Omental fat pad (tissue), 4 donors: ENCODE data around the gene SEMA3B. TPM values are rescaled to one million over a fixed set of nuclear protein-coding genes. Genes with fewer than 3 reads are reported as not detected.

Experiments used
- ATAC-seq: fragments of 150-250 bp; one replicate; pipeline ENCODE4 v1.9.1; 2016; ENCODE audit warnings: mild to moderate bottlenecking, moderate library complexity; ENCODE audit not compliant: low FRiP score
- DNase-seq: peaks from one replicate; pipeline ENCODE4 v3.0.0-alpha.2; 2019; ENCODE audit warnings: low spot score
- CTCF ChIP-seq, 3 donors: fragments of 450-650 bp; IDR thresholded peaks; one replicate each; pipeline ENCODE4 v1.5.1; 2016 to 2017; ENCODE audit warnings: antibody characterized with exemption in 3 of 3, mild to moderate bottlenecking in 3 of 3, moderate library complexity in 2 of 3
- small RNA-seq: library from RNA; depleted of rRNA; stranded (forward); fragments of <200 nt; gene quantifications from one replicate; pipeline ENCODE3, GENCODE V24; 2016
- total RNA-seq, 4 donors: library from RNA; depleted of rRNA; stranded (reverse); fragments of >200 nt; gene quantifications; one replicate each; pipeline ENCODE4 v1.1.0, GENCODE V29; 2016

SEMA3B gene
- total RNA-seq, 4 donors from 2014 or later: 14.2 to 94.1 (median 45.4) TPM

DNA sequence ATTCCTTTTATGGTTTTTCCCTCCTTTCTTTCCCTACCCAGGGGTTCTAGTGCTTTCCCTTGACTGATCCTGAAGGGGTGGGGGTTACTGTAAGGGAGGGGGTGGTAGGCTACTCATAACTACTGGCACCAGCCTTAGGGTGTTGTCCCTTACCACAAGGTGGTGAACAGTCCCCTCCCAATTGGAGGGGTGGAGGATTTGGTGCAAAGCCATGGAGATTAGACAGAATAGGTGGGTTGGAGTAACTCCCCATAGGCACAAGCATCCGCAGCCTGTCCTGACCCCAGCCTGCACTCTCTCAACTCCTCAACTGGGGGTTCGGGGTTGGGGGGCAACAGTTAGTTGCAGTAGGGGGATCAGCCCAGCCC, 56.1 kb downstream of the SEMA3B start:
- no peak for TF ChIP-seq CTCF (IDR thresholded peaks at IDR 0.05)
- DNase-seq: no peak
- no peak for ATAC-seq

DNA sequence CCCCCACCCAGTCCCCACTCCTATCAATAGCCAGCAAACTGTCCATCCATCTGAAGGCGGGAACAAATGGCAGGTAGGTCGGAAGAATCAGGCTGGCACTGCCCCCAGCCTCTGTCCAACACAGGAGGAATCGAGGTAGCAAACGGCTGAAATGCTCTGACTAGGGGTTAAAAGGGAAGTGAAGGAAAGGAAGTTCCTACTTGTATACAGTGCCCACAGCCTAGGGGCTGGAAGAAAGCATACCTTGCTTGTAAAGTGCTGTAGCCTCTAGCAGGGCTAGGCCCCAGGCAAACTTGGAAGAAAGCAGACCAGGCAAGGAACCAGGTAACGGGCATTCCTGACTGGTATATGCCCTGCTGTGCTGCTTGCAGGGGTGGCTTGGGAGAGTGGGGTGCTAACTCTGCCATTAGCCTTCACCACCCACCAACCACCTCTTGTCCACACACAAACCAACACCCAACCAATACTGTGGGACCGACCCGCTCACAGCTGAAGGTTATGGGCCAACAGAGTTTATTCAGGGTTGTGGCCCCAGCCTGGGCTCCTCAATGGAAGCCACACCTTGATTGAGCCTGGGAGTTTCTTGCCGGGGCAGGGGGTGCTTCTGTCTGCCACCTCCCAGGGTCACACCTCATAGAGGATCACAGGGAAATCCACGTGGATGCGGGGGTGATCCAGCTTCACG, 56.7 kb downstream of the SEMA3B start:
- DNase-seq: no peak
- no peak for TF ChIP-seq CTCF (IDR thresholded peaks at IDR 0.05)
- no peak for ATAC-seq

- TF ChIP-seq CTCF (IDR thresholded peaks at IDR 0.05): no peak
- no peak for DNase-seq
- no peak for ATAC-seq
These were observed 57.2 kb downstream of the SEMA3B start for GRCh38 chr3:50326182-50326541.

- no peak for ATAC-seq
- no peak for TF ChIP-seq CTCF (IDR thresholded peaks at IDR 0.05)
- DNase-seq: no peak
These were observed 58.2 kb downstream of the SEMA3B start for GRCh38 chr3:50327129-50327528.

Small RNA genes lying within 50 kb of the gene (small RNA-seq; reads per million reads assigned to genes)
- gene MIR5787: not detected

Other genes starting within 250 kb of the SEMA3B start
- gene RBM5, start 180.2 kb upstream of the SEMA3B start, total RNA-seq: 100 to 1,000 TPM; 143 to 308 (median 190) TPM
- 10 to 100 TPM; 18.3 to 46.2 (median 33.8) TPM for gene SEMA3F, start 113.8 kb upstream of the SEMA3B start, total RNA-seq
- 1 to 10 TPM in 1 of 4 donors, not detected in 3; 1.3 TPM for gene GNAT1, start 77.5 kb upstream of the SEMA3B start, total RNA-seq
- 1 to 10 TPM in 1 of 4 donors, under 1 TPM in 2, not detected in 1; 0.56 to 1.5 (median 0.84) TPM for gene SLC38A3, start 63.9 kb upstream of the SEMA3B start, total RNA-seq
- gene GNAI2, start 32.9 kb upstream of the SEMA3B start, total RNA-seq: 100 to 1,000 TPM; 157 to 305 (median 241) TPM
- not detected for gene LSMEM2, start 9.9 kb downstream of the SEMA3B start, total RNA-seq
- gene IFRD2, start 23.3 kb downstream of the SEMA3B start, total RNA-seq: 100 to 1,000 TPM in 1 of 4 donors, 10 to 100 TPM in 3; 40.0 to 178 (median 72.2) TPM
- gene HYAL3, start 30.3 kb downstream of the SEMA3B start, total RNA-seq: 1 to 10 TPM; 1.9 to 6.2 (median 4.0) TPM
- 1 to 10 TPM; 3.4 to 8.4 (median 5.3) TPM for gene NAA80, start 30.3 kb downstream of the SEMA3B start, total RNA-seq
- gene HYAL1, start 34.4 kb downstream of the SEMA3B start, total RNA-seq: 10 to 100 TPM in 3 of 4 donors, 1 to 10 TPM in 1; 6.8 to 32.3 (median 14.6) TPM
- 100 to 1,000 TPM; 106 to 348 (median 175) TPM for gene HYAL2, start 53.6 kb downstream of the SEMA3B start, total RNA-seq
- gene TUSC2, start 59.1 kb downstream of the SEMA3B start, total RNA-seq: 10 to 100 TPM; 13.7 to 28.8 (median 22.8) TPM
- 10 to 100 TPM; 42.1 to 82.0 (median 53.3) TPM for gene RASSF1, start 71.7 kb downstream of the SEMA3B start, total RNA-seq
- 1 to 10 TPM in 1 of 4 donors, under 1 TPM in 3; 0.28 to 2.1 (median 0.64) TPM for gene ZMYND10, start 76.6 kb downstream of the SEMA3B start, total RNA-seq
- gene NPRL2, start 81.6 kb downstream of the SEMA3B start, total RNA-seq: 10 to 100 TPM in 3 of 4 donors, 1 to 10 TPM in 1; 9.5 to 22.7 (median 13.9) TPM
- gene CYB561D2, start 81.7 kb downstream of the SEMA3B start, total RNA-seq: 10 to 100 TPM; 26.4 to 33.7 (median 30.2) TPM
- 10 to 100 TPM; 41.5 to 70.6 (median 52.1) TPM for gene TMEM115, start 90.4 kb downstream of the SEMA3B start, total RNA-seq
- gene CACNA2D2, start 234.5 kb downstream of the SEMA3B start, total RNA-seq: 1 to 10 TPM in 1 of 4 donors, under 1 TPM in 3; 0.19 to 3.6 (median 0.94) TPM